ENCODE data around the gene PLPPR1.

Gene PLPPR1

DNA sequence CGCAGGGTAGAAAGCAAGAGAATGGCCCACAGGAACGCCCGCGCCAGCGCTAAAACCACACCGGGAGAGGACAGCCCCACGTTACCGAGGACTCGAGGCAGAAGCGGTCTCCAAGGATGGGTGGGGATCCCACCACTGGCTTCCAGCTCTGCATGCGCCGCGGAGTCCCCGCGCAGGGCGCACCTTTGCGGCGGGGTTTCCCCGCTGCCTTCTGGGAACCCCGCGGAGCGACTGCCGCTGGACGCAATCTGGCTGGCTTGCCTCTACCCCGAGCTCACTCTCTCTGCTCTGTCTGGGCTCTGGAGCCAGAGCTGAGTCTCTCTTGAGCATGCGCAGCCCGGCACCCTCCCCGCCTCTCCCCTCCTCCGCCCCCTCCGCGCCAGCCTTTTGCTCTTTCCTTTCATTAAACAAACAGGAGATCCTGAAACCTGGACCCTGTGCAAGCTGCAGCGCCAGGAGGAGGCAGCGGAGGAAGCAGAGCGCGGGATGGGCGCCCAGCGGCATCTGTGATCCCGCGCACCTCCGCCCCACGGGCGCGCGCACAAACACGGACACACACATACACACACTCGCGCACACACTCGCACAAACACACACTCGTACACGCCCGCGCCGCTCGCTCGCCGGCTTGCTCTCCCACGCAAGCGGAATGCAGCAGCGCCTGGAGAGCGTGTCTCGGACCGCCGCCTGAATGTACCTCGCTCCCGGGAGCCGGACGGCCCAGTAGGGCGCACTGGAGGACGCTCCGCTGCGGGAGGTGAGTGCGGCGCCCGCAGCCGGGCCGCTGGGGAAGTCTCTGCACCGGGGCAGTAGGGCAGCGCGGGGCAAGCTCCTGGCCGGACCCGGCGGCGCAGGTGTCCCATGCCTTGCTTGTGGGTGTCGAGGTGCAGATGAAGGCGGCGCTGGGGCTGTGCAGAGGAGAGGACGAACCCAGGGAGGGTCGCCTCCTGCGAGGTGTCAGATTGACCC is at the start of gene PLPPR1:
Gene PLPPR1 (plus strand): TSS at position 382 of the 969 bp plus-strand sequence.
- peak; percentile 66 to 74 for DNase-seq (ENCODE audit: low read depth in 1 of 2, low spot score in 1 of 2)
- no peak for TF ChIP-seq JUND (IDR thresholded peaks at IDR 0.05; ENCODE audit: low read depth)
- in situ Hi-C loops (cut with HindIII; ENCODE audit: low pct_unique_long_range_greater_than_20kb, low sequenced_read_pairs) = no loop called here

DNA sequence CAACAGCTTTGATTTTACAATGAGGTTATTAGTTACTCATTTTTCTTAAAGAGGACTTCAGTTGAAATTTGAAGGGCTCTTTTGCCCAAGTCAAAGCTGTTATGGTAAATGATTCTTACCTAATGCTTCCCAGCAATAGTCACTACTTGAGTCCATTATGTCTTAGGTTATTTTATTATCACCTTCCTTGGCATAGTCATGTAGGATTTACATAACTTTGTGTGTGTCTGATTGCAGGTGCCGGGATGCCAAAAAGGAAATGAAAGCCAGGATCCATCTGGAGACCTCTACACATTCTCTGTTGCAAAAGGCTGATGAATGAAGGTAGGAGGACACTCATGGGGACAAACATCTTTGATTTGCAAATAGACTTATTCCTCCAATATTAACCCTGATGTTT is 38.8 kb upstream of the PLPPR1 start:
- no peak for TF ChIP-seq JUND (IDR thresholded peaks at IDR 0.05; ENCODE audit: low read depth)
- in situ Hi-C loops (cut with HindIII; ENCODE audit: low pct_unique_long_range_greater_than_20kb, low sequenced_read_pairs) = no loop called here
- DNase-seq (ENCODE audit: low read depth in 1 of 2, low spot score in 1 of 2) = no peak

DNA sequence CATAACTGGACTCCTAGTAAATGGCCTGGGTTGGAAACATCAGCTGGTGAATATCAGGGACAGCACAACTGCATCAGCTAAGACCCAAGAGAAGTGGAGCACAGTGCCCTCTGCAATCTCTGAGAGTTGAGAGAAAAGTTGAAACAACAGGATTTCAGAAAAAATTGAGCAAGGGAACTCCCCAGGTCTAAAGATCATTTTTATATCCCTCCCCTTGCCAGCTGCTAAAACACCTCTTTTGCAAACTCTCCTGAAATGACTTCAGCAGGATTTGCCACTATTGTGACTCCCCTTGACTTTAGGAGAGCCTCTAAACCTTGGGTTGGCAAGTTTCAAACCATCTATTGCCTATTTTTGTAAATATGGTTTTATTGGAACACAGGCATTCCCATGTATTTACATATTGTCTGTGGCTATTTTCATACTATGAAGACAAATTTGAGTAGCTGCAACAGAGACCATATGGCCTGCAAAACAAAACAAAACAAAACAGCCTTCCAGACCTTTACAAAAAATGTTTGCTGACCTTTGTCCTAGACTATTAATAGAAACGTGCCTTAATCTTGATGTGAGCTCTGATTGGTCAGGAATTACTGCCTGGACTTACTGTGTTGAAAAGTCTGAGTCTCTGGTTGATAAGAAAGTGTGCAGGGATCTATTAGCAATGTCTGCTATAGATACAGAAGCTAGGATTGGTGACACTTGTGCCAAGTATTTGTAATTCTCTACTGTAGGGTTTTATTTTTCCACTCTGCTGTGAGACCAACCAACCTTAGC is 37.7 kb upstream of the PLPPR1 start:
- no peak for TF ChIP-seq JUND (IDR thresholded peaks at IDR 0.05; ENCODE audit: low read depth)
- DNase-seq (ENCODE audit: low read depth in 1 of 2, low spot score in 1 of 2) = no peak
- in situ Hi-C loops (cut with HindIII; ENCODE audit: low pct_unique_long_range_greater_than_20kb, low sequenced_read_pairs) = no loop called here

DNA sequence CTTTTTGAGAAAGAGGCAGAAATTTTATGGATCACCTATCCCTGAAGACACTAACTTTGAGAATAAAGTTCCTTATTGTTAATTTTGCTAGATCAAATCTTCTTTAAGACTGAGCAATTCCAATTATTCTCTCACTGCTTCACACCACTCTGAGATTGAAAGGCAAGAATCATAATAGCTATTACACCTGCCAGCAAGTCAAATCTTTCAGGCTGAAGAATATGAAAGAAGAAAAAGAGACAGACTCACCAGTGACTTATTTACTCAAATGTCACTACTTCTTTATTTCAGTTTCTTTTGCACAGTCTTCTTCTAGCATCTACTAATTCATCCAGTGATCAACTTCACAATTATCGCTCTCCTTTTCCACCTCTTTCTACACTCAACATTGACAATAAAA is 35.9 kb upstream of the PLPPR1 start:
- no peak for TF ChIP-seq JUND (IDR thresholded peaks at IDR 0.05; ENCODE audit: low read depth)
- in situ Hi-C loops (cut with HindIII; ENCODE audit: low pct_unique_long_range_greater_than_20kb, low sequenced_read_pairs) = no loop called here
- no peak for DNase-seq (ENCODE audit: low read depth in 1 of 2, low spot score in 1 of 2)

DNA sequence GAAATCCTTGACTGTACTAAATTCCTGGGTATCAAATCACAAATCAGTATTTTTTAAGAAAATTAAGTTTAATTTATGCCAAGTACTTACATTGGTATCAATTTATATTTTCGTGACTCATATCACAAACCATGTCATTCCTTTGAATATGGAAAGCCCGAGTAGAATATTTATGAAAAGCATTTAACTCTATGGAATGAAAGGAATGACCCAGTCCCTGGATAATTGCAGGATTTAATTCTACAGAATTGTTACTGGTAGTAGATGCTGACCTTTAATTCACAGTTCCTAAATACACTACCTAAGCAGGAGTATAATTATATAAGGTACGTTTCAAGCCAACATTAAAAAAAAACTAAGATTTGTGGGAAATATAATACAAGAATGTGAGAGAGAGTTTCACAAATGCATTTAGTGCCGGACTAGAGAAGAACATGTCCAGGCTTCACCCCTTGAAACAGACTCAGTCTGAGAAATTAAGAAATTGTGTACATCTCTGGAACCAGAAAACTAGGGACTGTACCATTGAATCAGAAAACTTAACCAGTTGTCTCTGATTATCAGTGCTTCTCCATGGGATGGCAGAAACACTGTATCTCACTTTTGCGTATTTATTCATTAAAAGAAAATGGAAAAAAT is 28.5 kb upstream of the PLPPR1 start:
- in situ Hi-C loops (cut with HindIII; ENCODE audit: low pct_unique_long_range_greater_than_20kb, low sequenced_read_pairs) = no loop called here
- TF ChIP-seq JUND (IDR thresholded peaks at IDR 0.05; ENCODE audit: low read depth) = no peak
- no peak for DNase-seq (ENCODE audit: low read depth in 1 of 2, low spot score in 1 of 2)

DNA sequence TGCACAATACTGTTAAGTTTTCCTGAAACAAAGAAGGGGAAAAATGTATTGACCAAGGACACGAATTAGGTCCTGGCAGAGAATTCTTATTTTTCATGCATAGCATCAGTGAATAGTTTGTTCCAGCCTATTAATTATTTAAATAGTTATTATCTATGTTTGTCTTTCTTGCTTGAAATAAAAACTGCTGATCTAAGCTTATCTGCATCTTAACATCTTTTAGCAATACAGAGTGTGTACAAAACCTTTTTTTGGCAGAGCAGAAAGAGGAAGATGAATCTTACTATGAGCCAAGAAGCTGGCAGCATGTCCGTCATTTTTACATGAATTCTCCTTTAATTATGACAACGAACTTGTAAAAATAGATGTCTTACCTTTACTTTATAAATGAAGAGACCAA is 23.3 kb upstream of the PLPPR1 start:
- no peak for DNase-seq (ENCODE audit: low read depth in 1 of 2, low spot score in 1 of 2)
- no peak for TF ChIP-seq JUND (IDR thresholded peaks at IDR 0.05; ENCODE audit: low read depth)

DNA sequence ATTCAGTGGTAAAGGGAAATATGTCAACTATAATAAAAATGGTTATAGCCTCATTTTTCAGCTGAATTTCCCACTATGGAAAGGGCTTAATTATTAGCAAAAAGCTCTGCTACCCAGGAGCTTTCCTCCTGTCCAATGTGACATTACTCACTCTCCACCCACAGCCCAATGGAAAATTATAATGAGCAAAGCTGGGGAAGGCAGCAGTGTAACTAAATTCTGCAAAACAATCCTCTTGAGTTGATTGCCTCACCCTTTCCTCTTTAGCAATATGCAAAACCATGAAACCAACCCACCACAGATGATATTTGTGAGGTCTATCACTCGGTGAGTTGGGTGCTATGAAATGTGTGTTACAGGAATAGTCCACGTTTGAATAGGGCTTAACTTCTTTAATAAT is 14.0 kb upstream of the PLPPR1 start:
- in situ Hi-C loops (cut with HindIII; ENCODE audit: low pct_unique_long_range_greater_than_20kb, low sequenced_read_pairs) = no loop called here
- no peak for DNase-seq (ENCODE audit: low read depth in 1 of 2, low spot score in 1 of 2)

More for the DNA sequence above, 23.3 kb upstream of the PLPPR1 start:
- in situ Hi-C loops (cut with HindIII; ENCODE audit: low pct_unique_long_range_greater_than_20kb, low sequenced_read_pairs) = no loop called here

DNA sequence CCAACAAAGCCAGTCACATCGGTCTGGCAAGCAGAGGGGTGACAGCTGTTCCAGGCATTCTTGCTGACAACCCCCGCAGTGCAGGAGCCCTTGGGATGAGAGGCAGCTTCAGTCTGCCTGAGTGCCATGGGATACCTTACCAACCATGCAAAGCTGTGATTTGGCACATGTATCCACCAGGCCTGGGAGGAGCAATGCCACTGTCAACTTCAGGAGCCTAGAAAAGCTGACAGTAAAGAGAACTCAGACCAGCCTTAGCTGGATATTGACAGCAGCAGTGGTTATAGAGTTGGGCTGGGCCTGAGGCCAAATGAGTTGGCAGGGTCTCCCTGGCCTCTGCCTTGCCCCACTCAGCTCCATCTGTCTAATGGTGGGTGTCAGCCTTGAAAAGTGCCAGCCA is 10.1 kb upstream of the PLPPR1 start:
- in situ Hi-C loops (cut with HindIII; ENCODE audit: low pct_unique_long_range_greater_than_20kb, low sequenced_read_pairs) = no loop called here
- no peak for DNase-seq (ENCODE audit: low read depth in 1 of 2, low spot score in 1 of 2)
- TF ChIP-seq JUND (IDR thresholded peaks at IDR 0.05; ENCODE audit: low read depth) = no peak

More for the DNA sequence above, 14.0 kb upstream of the PLPPR1 start:
- no peak for TF ChIP-seq JUND (IDR thresholded peaks at IDR 0.05; ENCODE audit: low read depth)

DNA sequence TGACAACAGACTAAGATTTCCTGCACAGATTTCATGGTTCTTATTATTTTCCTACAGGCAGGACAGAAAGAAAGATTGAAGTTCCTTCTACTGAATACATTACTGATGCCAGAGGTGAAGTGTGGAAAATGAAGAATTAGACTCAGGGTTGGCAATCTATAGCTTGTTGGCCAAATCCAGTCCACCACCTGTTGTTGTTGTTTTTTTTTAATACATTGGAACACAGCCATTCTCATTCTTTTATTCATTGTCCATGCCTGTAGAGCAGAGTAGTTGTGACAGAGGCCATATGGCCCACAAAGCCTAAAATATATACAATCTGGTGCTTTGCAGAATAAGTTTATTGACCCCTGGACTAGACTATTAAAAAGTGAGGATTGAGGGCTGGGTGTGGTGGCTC is 5.8 kb upstream of the PLPPR1 start:
- TF ChIP-seq JUND (IDR thresholded peaks at IDR 0.05; ENCODE audit: low read depth) = no peak
- no peak for DNase-seq (ENCODE audit: low read depth in 1 of 2, low spot score in 1 of 2)
- in situ Hi-C loops (cut with HindIII; ENCODE audit: low pct_unique_long_range_greater_than_20kb, low sequenced_read_pairs) = no loop called here

DNA sequence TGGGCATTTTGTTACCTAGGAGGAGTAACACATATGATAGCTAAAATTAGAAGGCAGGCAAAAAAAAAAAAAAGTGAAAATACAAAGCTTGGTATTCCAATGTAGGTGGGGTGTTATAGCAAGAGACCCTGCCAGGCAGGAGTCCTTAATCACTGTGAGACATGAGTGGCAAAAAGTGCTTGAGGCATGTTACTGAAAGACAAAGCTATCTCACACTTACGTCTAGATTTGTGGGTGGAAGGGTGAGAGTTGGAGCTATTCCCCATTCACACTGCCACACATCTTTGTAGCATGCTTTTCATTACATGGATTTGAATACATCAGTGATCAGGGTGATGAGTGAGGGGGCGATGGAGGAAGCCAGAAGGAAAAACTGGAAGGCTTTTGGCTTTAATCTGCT is 2.6 kb upstream of the PLPPR1 start:
- TF ChIP-seq JUND (IDR thresholded peaks at IDR 0.05; ENCODE audit: low read depth) = no peak
- DNase-seq (ENCODE audit: low read depth in 1 of 2, low spot score in 1 of 2) = no peak
- in situ Hi-C loops (cut with HindIII; ENCODE audit: low pct_unique_long_range_greater_than_20kb, low sequenced_read_pairs) = no loop called here

DNA sequence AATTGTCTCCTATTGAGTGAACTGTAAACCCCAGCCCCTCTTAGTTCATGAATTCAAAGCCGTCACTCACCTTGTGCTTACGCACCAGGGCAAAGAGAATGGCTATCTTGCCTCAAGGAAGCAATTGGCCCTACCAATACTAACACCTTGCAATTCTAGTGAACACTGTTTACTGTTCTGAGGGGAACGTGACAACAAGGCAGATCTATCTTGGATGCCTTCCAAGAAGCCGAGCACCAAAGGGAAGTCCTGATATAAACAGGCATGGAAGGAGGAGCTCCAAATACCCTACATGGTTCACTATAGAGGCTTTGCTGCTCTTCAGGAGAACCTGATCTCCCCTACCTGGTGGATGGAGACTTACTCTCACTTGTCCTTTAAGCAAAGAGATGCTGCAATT is 1.7 kb upstream of the PLPPR1 start:
- in situ Hi-C loops (cut with HindIII; ENCODE audit: low pct_unique_long_range_greater_than_20kb, low sequenced_read_pairs) = no loop called here
- DNase-seq (ENCODE audit: low read depth in 1 of 2, low spot score in 1 of 2) = no peak
- TF ChIP-seq JUND (IDR thresholded peaks at IDR 0.05; ENCODE audit: low read depth) = no peak

DNA sequence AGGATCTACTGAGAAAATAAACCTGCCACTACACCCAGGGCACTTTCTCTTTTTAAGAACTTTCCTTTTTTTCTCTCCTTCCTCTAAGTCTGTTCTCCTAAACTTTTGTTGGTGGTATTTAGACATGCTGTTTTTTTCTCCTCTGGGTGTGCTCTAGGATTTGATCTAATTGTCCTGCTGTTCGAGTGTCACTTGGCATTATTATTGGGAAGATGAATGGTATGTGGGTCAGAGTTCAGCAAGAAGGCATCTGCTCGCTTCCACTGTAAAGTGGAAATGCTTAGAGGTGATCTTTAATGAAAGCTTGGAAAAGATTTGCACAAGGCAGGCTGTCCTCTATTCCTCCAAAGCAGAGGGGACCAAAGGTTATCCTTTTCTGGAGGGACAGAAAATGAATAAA is 1.3 kb upstream of the PLPPR1 start:
- in situ Hi-C loops (cut with HindIII; ENCODE audit: low pct_unique_long_range_greater_than_20kb, low sequenced_read_pairs) = no loop called here
- no peak for TF ChIP-seq JUND (IDR thresholded peaks at IDR 0.05; ENCODE audit: low read depth)
- DNase-seq (ENCODE audit: low read depth in 1 of 2, low spot score in 1 of 2) = no peak

Measured in T47D (cell line).